ENCODE measurements around the gene JAZF1.

DNA sequence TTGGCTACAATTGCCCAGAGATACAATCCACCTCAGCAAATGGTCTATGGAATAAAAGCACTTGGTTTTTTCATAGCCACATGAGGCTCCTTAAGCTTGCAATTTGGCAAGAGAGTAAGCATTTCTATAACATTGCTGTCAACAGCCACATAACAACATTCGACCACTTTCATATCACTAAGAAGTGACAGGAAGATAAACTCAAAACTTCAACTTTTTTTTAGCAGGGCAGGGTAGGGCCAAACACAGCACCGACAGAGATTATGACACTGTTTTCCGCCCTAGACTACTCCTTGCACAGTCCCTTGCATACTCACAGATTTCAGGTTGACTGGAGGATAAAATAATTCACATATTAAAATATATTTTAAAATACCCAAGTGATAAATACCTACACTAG is 185.4 kb downstream of the JAZF1 start:
- TF ChIP-seq POLR2A (IDR thresholded peaks at IDR 0.05) = no peak
- TF ChIP-seq, protein P1, sequence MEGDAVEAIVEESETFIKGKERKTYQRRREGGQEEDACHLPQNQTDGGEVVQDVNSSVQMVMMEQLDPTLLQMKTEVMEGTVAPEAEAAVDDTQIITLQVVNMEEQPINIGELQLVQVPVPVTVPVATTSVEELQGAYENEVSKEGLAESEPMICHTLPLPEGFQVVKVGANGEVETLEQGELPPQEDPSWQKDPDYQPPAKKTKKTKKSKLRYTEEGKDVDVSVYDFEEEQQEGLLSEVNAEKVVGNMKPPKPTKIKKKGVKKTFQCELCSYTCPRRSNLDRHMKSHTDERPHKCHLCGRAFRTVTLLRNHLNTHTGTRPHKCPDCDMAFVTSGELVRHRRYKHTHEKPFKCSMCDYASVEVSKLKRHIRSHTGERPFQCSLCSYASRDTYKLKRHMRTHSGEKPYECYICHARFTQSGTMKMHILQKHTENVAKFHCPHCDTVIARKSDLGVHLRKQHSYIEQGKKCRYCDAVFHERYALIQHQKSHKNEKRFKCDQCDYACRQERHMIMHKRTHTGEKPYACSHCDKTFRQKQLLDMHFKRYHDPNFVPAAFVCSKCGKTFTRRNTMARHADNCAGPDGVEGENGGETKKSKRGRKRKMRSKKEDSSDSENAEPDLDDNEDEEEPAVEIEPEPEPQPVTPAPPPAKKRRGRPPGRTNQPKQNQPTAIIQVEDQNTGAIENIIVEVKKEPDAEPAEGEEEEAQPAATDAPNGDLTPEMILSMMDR (IDR thresholded peaks at IDR 0.05) = no peak
- no peak for TF ChIP-seq POLR2AphosphoS5 (IDR thresholded peaks at IDR 0.05; ENCODE audit: insufficient read depth in 1 of 2, low read depth in 1 of 2)
